ENCODE data around the gene CCDC137. TPM values are rescaled to one million over a fixed set of nuclear protein-coding genes. Genes with fewer than 3 reads are reported as not detected.

Gene CCDC137
- total and polyA plus RNA-seq, 2 of the 13 experiments (the other 11 are each of a cell fraction or from before 2014, with no cell fraction given), result 14.6 to 39.1 TPM

GRCh38 chr17:81684442-81684911 is 17.9 kb downstream of the CCDC137 start (continued):
- peak; percentile 6; the same call in 1 of the 2 replicates for TF ChIP-seq DNMT1 (CRISPR knock-in tag; IDR thresholded peaks at IDR 0.05)
- TF ChIP-seq SMYD3 (CRISPR knock-in tag; IDR thresholded peaks at IDR 0.05), result no peak
- TF ChIP-seq ZNF761 (CRISPR knock-in tag; conservative IDR thresholded peaks at IDR 0.05), result no peak
- TF ChIP-seq ZNF331 (CRISPR knock-in tag; IDR thresholded peaks at IDR 0.05), result no peak
- TF ChIP-seq GPN1 (CRISPR knock-in tag; IDR thresholded peaks at IDR 0.05; ENCODE audit: borderline replicate concordance), result no peak
- peak; percentile 26; the same call in 1 of the 2 replicates for TF ChIP-seq SKIL (CRISPR knock-in tag; IDR thresholded peaks at IDR 0.05; ENCODE audit: borderline replicate concordance)
- TF ChIP-seq ZNF276 (CRISPR knock-in tag; IDR thresholded peaks at IDR 0.05; ENCODE audit: low read depth), result no peak
- no peak for TF ChIP-seq ZNF280B (CRISPR knock-in tag; IDR thresholded peaks at IDR 0.05; ENCODE audit: borderline replicate concordance)
- TF ChIP-seq ATF2 (CRISPR knock-in tag; IDR thresholded peaks at IDR 0.05), result no peak
- no peak for TF ChIP-seq ZNF430 (CRISPR knock-in tag; IDR thresholded peaks at IDR 0.05)
- no peak for TF ChIP-seq DMTF1 (CRISPR knock-in tag; IDR thresholded peaks at IDR 0.05)
- no peak for TF ChIP-seq ZNF644 (CRISPR knock-in tag; IDR thresholded peaks at IDR 0.05; ENCODE audit: low read depth)
- TF ChIP-seq FOXO1 (CRISPR knock-in tag; IDR thresholded peaks at IDR 0.05), result no peak
- no peak for TF ChIP-seq ZSCAN5A (CRISPR knock-in tag; IDR thresholded peaks at IDR 0.05; ENCODE audit: borderline replicate concordance)
- no peak for TF ChIP-seq MEF2D (CRISPR knock-in tag; IDR thresholded peaks at IDR 0.05)
- no peak for TF ChIP-seq PLRG1 (conservative IDR thresholded peaks at IDR 0.05)
- TF ChIP-seq ZNF740 (CRISPR knock-in tag; IDR thresholded peaks at IDR 0.05), result no peak
- 0 out of 2 replicates have a peak, but pooled peaks have one; percentile 24 for TF ChIP-seq DMAP1 (CRISPR knock-in tag; IDR thresholded peaks at IDR 0.05)
